K562 (cell line): Measurements from ENCODE around the gene VWF. TPM values are rescaled to one million over a fixed set of nuclear protein-coding genes. Genes with fewer than 3 reads are reported as not detected.

Experiments used
- ATAC-seq: fragments of 200-7000 bp; cut with Tn5 transposase; 3 replicates; pipeline ENCODE4 v1.9.1; 2020; ENCODE audit warnings: moderate library complexity
- BruUV-seq: library from RNA; stranded (reverse); fragments of 400-500 nt; replicated peaks from 2 replicates; lab custom pipeline; 2021; lab: Mats Ljungman, UMichigan
- CTCF ChIA-PET: fragments of 300-600 bp; formaldehyde crosslinking; extraction: SDS; loops from one replicate; lab custom pipeline; 2021; ENCODE audit warnings: low intra/inter-chr PET ratio; lab: Yijun Ruan, JAX
- POLR2A ChIA-PET: fragments of 300-600, 350-650 bp; sonication (Branson Sonifier 250); formaldehyde crosslinking; extraction: SDS; loops from one replicate; lab custom pipeline; 2021; ENCODE audit warnings: antibody characterized with exemption, inconsistent platforms; lab: Yijun Ruan, JAX
- DNase-seq, 4 experiments: peaks; one replicate each; pipeline versions ENCODE4 v3.0.0 to v3.0.0-alpha.2; 2011 to 2018; ENCODE audit warnings: low spot score in 3 of 4, mixed read lengths in 3 of 4; ENCODE audit errors: extremely low read depth in 1 of 4
- FAIRE-seq: peaks from 2 replicates; lab custom pipeline; 2011; peaks lifted over from hg19 to GRCh38; lab: Jason Lieb, UNC
- H2AFZ ChIP-seq: 2 replicates; pipeline ENCODE4 v1.6.0; 2011; ENCODE audit warnings: low read depth, low read length, control low read depth, inconsistent platforms
- H3K27ac ChIP-seq: fragments of 200-600 bp; 3 replicates; pipeline ENCODE4 v1.8.0; 2011; ENCODE audit warnings: low read depth, mild to moderate bottlenecking, control low read depth, inconsistent platforms, low read length, moderate library complexity, mixed read lengths; ENCODE audit errors: extremely low read depth
- H3K27me3 ChIP-seq, 2 experiments: fragments of 300-600 bp in 1 of 2; 2 replicates in 1 of 2; 3 replicates in 1 of 2; pipeline versions ENCODE4 v1.6.0 to v1.8.0; 2011; ENCODE audit warnings: inconsistent platforms in 2 of 2, low read length in 2 of 2, mild to moderate bottlenecking in 1 of 2, mixed read lengths in 1 of 2, moderate library complexity in 1 of 2; ENCODE audit not compliant: control insufficient read depth in 2 of 2, insufficient read depth in 2 of 2
- H3K36me3 ChIP-seq: fragments of 300-600 bp; 3 replicates; pipeline ENCODE4 v1.8.0; 2011; ENCODE audit warnings: mild to moderate bottlenecking, low read length, inconsistent platforms; ENCODE audit not compliant: control insufficient read depth, insufficient read depth
- H3K4me1 ChIP-seq, 2 experiments: fragments of 200-600 bp in 1 of 2; replicated peaks in 1 of 2; 2 replicates in 1 of 2; 3 replicates in 1 of 2; pipeline versions ENCODE4 v1.5.1 to v1.8.0; 2011; ENCODE audit warnings: inconsistent platforms in 2 of 2, low read length in 2 of 2, mild to moderate bottlenecking in 1 of 2, mixed read lengths in 1 of 2, moderate library complexity in 1 of 2; ENCODE audit not compliant: control insufficient read depth in 2 of 2, insufficient read depth in 2 of 2
- H3K4me2 ChIP-seq: 2 replicates; pipeline ENCODE4 v1.6.1; 2011; ENCODE audit warnings: low read length, control low read depth, inconsistent platforms, mixed read lengths; ENCODE audit not compliant: insufficient read depth
- H3K4me3 ChIP-seq: fragments of 200-600 bp; sonication (generic), shearing (Covaris generic); 2 replicates; pipeline ENCODE4 v1.5.1; 2016; ENCODE audit warnings: control low read depth, inconsistent platforms
- H3K79me2 ChIP-seq: fragments of 200-600 bp; 3 replicates; pipeline ENCODE4 v1.8.0; 2011; ENCODE audit warnings: low read length, inconsistent platforms; ENCODE audit not compliant: control insufficient read depth, insufficient read depth
- H3K9ac ChIP-seq, 2 experiments: 2 replicates each; pipeline versions ENCODE4 v1.6.0 to v1.6.1; 2011; ENCODE audit warnings: low read depth in 2 of 2, low read length in 2 of 2, control low read depth in 1 of 2, inconsistent platforms in 1 of 2, mild to moderate bottlenecking in 1 of 2, mixed read lengths in 1 of 2; ENCODE audit not compliant: insufficient read depth in 1 of 2
- H3K9me1 ChIP-seq: one replicate; pipeline ENCODE4 v1.6.0; 2011; ENCODE audit warnings: inconsistent platforms, mild to moderate bottlenecking, low read length, moderate library complexity; ENCODE audit not compliant: control insufficient read depth, insufficient read depth
- H3K9me3 ChIP-seq: replicated peaks from 2 replicates; pipeline ENCODE4 v1.5.1; 2011; ENCODE audit warnings: low read depth, low read length, inconsistent platforms; ENCODE audit not compliant: control insufficient read depth, insufficient read depth
- H4K20me1 ChIP-seq: replicated peaks from 2 replicates; pipeline ENCODE4 v1.6.1; 2011; ENCODE audit warnings: low read length, inconsistent platforms, mixed read lengths; ENCODE audit not compliant: control insufficient read depth, insufficient read depth
- ARHGAP35 ChIP-seq: fragments of 450-650 bp; IDR thresholded peaks from 2 replicates; pipeline ENCODE4 v1.6.1; 2018; ENCODE audit not compliant: partially characterized antibody
- ARNT ChIP-seq, 2 experiments: fragments of 450-650 bp; IDR thresholded peaks; 2 replicates each; pipeline ENCODE4 v1.6.1; 2016; ENCODE audit warnings: mild to moderate bottlenecking in 1 of 2
- ATF7 ChIP-seq: fragments of 450-650 bp; IDR thresholded peaks from 2 replicates; pipeline ENCODE4 v1.7.1; 2014; ENCODE audit warnings: mild to moderate bottlenecking, moderate library complexity
- CEBPB ChIP-seq: fragments of 450-650 bp; IDR thresholded peaks from 2 replicates; pipeline ENCODE4 v1.6.1; 2016; ENCODE audit warnings: missing genetic modification characterization, missing compliant biosample characterization
- HLTF ChIP-seq: fragments of 450-650 bp; IDR thresholded peaks from 2 replicates; pipeline ENCODE4 v1.6.1; 2016
- HOMEZ ChIP-seq: fragments of 250-450 bp; sonication (Bioruptor Pico); IDR thresholded peaks from 2 replicates; pipeline ENCODE4 v1.4.0; 2020; ENCODE audit warnings: mild to moderate bottlenecking, moderate library complexity
- MAZ ChIP-seq, 2 experiments: fragments of 450-650 bp in 1 of 2; sonication (generic) in 1 of 2; formaldehyde crosslinking; IDR thresholded peaks in 1 of 2; conservative IDR thresholded peaks in 1 of 2; 2 replicates each; pipeline versions ENCODE4 v1.4.0 to v1.5.0; 2020; ENCODE audit warnings: mild to moderate bottlenecking in 1 of 2, missing genetic modification reagents in 1 of 2
- MXI1 ChIP-seq: IDR thresholded peaks from 2 replicates; pipeline ENCODE4 v1.6.1; 2011; ENCODE audit warnings: low read depth, mild to moderate bottlenecking, improper control_type of control experiment, low read length
- SMARCC2 ChIP-seq: fragments of 450-650 bp; IDR thresholded peaks from 2 replicates; pipeline ENCODE4 v1.6.1; 2017; ENCODE audit warnings: antibody characterized with exemption, moderate library complexity, mild to moderate bottlenecking, low read depth
- SRSF1 ChIP-seq: fragments of 200-400 bp; formaldehyde crosslinking; IDR thresholded peaks from 2 replicates; pipeline ENCODE4 v1.6.1; 2017; ENCODE audit warnings: mild to moderate bottlenecking, low read depth, low read length, moderate library complexity
- TAF9B ChIP-seq: fragments of 450-650 bp; IDR thresholded peaks from 2 replicates; pipeline ENCODE4 v1.6.1; 2018; ENCODE audit warnings: mild to moderate bottlenecking; ENCODE audit not compliant: partially characterized antibody
- ZNF280B ChIP-seq: fragments of 250-450 bp; sonication (Bioruptor Pico); IDR thresholded peaks from 2 replicates; pipeline ENCODE4 v1.5.1; 2021; ENCODE audit warnings: mild to moderate bottlenecking
- ZNF324 ChIP-seq: fragments of 250-450 bp; sonication (Bioruptor Pico); IDR thresholded peaks from 2 replicates; pipeline ENCODE4 v1.4.0; 2020; ENCODE audit warnings: mild to moderate bottlenecking
- ZNF444 ChIP-seq: fragments of 250-450 bp; sonication (Bioruptor Pico); IDR thresholded peaks from 2 replicates; pipeline ENCODE4 v1.4.0; 2020; ENCODE audit warnings: mild to moderate bottlenecking, moderate library complexity
- ZNF445 ChIP-seq: fragments of 250-450 bp; sonication (Bioruptor Pico); IDR thresholded peaks from 2 replicates; pipeline ENCODE4 v1.4.0; 2020; ENCODE audit warnings: low read depth, mild to moderate bottlenecking, moderate library complexity
- WGBS: fragments of 100-300 bp; shearing (Covaris generic); methylation state at CpG from one replicate; pipeline ENCODE4 v1.1.6; 2016; ENCODE audit warnings: low coverage, mixed read lengths; ENCODE audit not compliant: insufficient coverage; ENCODE audit errors: missing lambda C conversion rate; 5-methylcytosine and 5-hydroxymethylcytosine counted together
- in situ Hi-C: fragments of 300-500 bp; cut with MboI; formaldehyde crosslinking; loops from 4 replicates; pipeline ENCODE4 v1.15.0; 2018; ENCODE audit warnings: inconsistent platforms, mixed read lengths
- intact Hi-C: fragments of 100-400 bp; cut with micrococcal nuclease; formaldehyde crosslinking; loops from 2 replicates; pipeline ENCODE4 v1.14.2; 2022
- polyA plus RNA-seq, 8 experiments: library from polyadenylated mRNA; depleted of rRNA in 4 of 8; stranded (reverse) in 5 of 8; unstranded in 3 of 8; fragments of >200 nt; fragmentation: Nextera tagmentation in 2 of 8; fragmentation: Illumina TruSeq in 1 of 8; extraction: Ambion mirVana in 2 of 8; extraction: Trizol in 1 of 8; gene quantifications; 2 replicates each; pipeline versions ENCODE4 v1.2.1 to v1.2.3, GENCODE V29; 2011 to 2014; ENCODE audit warnings: inconsistent platforms in 1 of 8, missing spikeins in 1 of 8
- total RNA-seq, 7 experiments: library from RNA; depleted of rRNA in 6 of 7; stranded (reverse); fragments of >200 nt in 6 of 7; fragmentation: Illumina TruSeq in 2 of 7; extraction: Trizol in 2 of 7; gene quantifications; 2 replicates each; pipeline versions ENCODE4 v1.2.1 to v1.2.3, GENCODE V29; 2011 to 2021; ENCODE audit warnings: low replicate concordance in 1 of 7
- TF ChIP-seq, protein P1 (sequence below): fragments of 250-450 bp; sonication (Bioruptor Pico); IDR thresholded peaks from 2 replicates; pipeline ENCODE4 v1.5.0; 2020; ENCODE audit warnings: mild to moderate bottlenecking, borderline replicate concordance

VWF gene
- total and polyA plus RNA-seq, 9 of the 15 experiments (the other 6 are each of a cell fraction or from before 2014, with no cell fraction given): 0.53 TPM; not detected in 8

DNA sequence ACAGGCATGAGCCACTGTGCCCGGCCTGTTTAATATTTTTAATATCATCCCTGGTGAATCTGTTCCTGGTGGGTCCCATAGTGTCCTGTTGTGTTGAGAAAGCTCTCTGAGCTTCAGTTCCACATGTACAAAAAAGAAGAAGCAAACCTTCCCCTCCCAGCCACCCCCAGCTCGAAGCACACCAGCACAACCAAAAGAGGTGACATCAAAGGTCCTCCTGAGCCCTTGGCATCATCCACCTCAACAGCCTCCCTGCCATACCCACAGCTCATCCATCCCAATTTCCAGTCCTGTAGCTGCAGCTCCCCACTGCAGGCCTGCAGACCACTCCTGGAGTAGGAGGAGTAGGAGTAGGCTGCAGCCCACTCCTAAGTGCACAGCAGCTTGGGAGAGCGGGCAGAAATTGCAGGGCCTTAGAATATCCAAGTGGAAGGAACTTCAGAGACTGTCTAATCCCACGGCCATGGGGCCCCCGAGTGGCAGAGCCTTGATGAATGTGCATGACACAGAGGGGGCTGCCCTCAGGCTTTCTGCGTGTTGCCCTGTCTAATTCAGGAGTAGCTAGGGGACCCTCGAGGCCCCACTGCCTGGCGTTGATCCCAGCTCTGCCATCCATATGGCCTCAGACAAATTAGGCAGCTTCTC is 39.1 kb upstream of the VWF start:
- no peak overlapping the region for H3K27ac ChIP-seq
- no peak overlapping the region for H3K4me2 ChIP-seq
- DNase-seq: no peak
- H2AFZ ChIP-seq: no peak overlapping the region
- 58% methylated on average over 7 of the region's 8 CpGs for WGBS
- no peaks in the 10 kb centered on the region for H4K20me1 ChIP-seq
- no peaks in the 10 kb centered on the region for H3K9me1 ChIP-seq
- peaks cover 13 to 23% of the 10 kb centered on the region in 2 experiments for H3K4me1 ChIP-seq
- TF ChIP-seq, protein P1, sequence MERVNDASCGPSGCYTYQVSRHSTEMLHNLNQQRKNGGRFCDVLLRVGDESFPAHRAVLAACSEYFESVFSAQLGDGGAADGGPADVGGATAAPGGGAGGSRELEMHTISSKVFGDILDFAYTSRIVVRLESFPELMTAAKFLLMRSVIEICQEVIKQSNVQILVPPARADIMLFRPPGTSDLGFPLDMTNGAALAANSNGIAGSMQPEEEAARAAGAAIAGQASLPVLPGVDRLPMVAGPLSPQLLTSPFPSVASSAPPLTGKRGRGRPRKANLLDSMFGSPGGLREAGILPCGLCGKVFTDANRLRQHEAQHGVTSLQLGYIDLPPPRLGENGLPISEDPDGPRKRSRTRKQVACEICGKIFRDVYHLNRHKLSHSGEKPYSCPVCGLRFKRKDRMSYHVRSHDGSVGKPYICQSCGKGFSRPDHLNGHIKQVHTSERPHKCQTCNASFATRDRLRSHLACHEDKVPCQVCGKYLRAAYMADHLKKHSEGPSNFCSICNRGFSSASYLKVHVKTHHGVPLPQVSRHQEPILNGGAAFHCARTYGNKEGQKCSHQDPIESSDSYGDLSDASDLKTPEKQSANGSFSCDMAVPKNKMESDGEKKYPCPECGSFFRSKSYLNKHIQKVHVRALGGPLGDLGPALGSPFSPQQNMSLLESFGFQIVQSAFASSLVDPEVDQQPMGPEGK (CRISPR knock-in tag): no peak
- TF ChIP-seq MXI1: no peak
- TF ChIP-seq HOMEZ: no peak
- TF ChIP-seq ZNF280B (CRISPR knock-in tag): no peak
- no peak for TF ChIP-seq TAF9B
- no peak for TF ChIP-seq HLTF
- no peak for TF ChIP-seq SRSF1
- no peak for TF ChIP-seq SMARCC2
- no peak for TF ChIP-seq ARNT (IDR thresholded peaks at IDR 0.05)
- TF ChIP-seq ARHGAP35: no peak
- no peak for TF ChIP-seq ATF7
- no peak for TF ChIP-seq ZNF444 (CRISPR knock-in tag)
- TF ChIP-seq CEBPB: no peak
- no peak for TF ChIP-seq ZNF445 (CRISPR knock-in tag)
- no peak for TF ChIP-seq ZNF324
- TF ChIP-seq MAZ (CRISPR knock-in tag; conservative IDR thresholded peaks at IDR 0.05 in 1 of 2, IDR thresholded peaks at IDR 0.05 in 1 of 2): no peak
- intact Hi-C loops (no loop called here), in situ Hi-C loops (no loop called here)
- H3K4me3 ChIP-seq: no peak overlapping the region
- no peak for ATAC-seq
- no TSS peak for BruUV-seq
- no peaks in the 10 kb centered on the region for H3K79me2 ChIP-seq
- H3K36me3 ChIP-seq: no peaks in the 10 kb centered on the region
- H3K9ac ChIP-seq: no peak overlapping the region
- H3K9me3 ChIP-seq: no peaks in the 10 kb centered on the region
- ChIA-PET POLR2A (interaction anchor here (0.7 kb wide), 1 partner anchor 557 kb away, joined by 3 read pairs; no protein-coding TSS in a partner anchor), CTCF (no interaction called here)
- no peaks in the 10 kb centered on the region for H3K27me3 ChIP-seq
- no peak for FAIRE-seq
